NCI-H2171 treated with DMSO at 0.1 percent for 48 hours (cell line): ENCODE measurements around the gene NUDT11.
A peak's percentile ranks its signal among the peaks of the same experiment; 100 is the strongest.
"Not testable (repeated sequence)": the region's sequence is repeated elsewhere in the genome, so short reads cannot be mapped to it uniquely, and the experiment has no call there.

Experiments used
- DNase-seq: peaks from one replicate; lab custom pipeline; 2025; lab: John Stamatoyannopoulos, UW

NUDT11 gene

GRCh38 chrX:51496501-51497291 is at the start of gene NUDT11:
TSS of gene NUDT11 (minus strand) at chrX:51496592. CDS start at chrX:51496444, 148 bp downstream.
- peak; percentile 66 for DNase-seq

- DNase-seq, result no peak
These were observed 24.0 kb upstream of the NUDT11 start for GRCh38 chrX:51520393-51520792.

GRCh38 chrX:51519131-51519530 is 22.7 kb upstream of the NUDT11 start:
- not testable (repeated sequence) for DNase-seq

GRCh38 chrX:51507551-51507950 is 11.2 kb upstream of the NUDT11 start:
- DNase-seq, result no peak

- DNase-seq, result peak; percentile 39
These were observed 497 bp downstream of the NUDT11 start for GRCh38 chrX:51495701-51496488.

- peak; percentile 0 for DNase-seq
These were observed 2.0 kb downstream of the NUDT11 start for GRCh38 chrX:51494409-51494808.

GRCh38 chrX:51487960-51488267 is 8.5 kb downstream of the NUDT11 start:
- no peak for DNase-seq

- DNase-seq, result no peak
These were observed 11.8 kb downstream of the NUDT11 start for GRCh38 chrX:51484616-51485015.

- not testable (repeated sequence) for DNase-seq
These were observed 14.0 kb downstream of the NUDT11 start for GRCh38 chrX:51482411-51482810.

- no peak for DNase-seq
These were observed 19.5 kb downstream of the NUDT11 start for GRCh38 chrX:51476930-51477329.

GRCh38 chrX:51463322-51463721 is 33.1 kb downstream of the NUDT11 start:
- no peak for DNase-seq

- peak; percentile 24 for DNase-seq
These were observed 35.0 kb downstream of the NUDT11 start for GRCh38 chrX:51461053-51462044.

GRCh38 chrX:51459125-51459524 is 37.3 kb downstream of the NUDT11 start:
- DNase-seq, result no peak

GRCh38 chrX:51456814-51457213 is 39.6 kb downstream of the NUDT11 start:
- DNase-seq, result no peak

GRCh38 chrX:51456246-51456645 is 40.1 kb downstream of the NUDT11 start:
- no peak for DNase-seq

GRCh38 chrX:51440365-51440764 is 56.0 kb downstream of the NUDT11 start:
- DNase-seq, result no peak
